Activated naive CD4-positive, alpha-beta T cell treated with anti-CD3 and anti-CD28 coated beads, Interleukin-2, amount 10 ng/mL, durations not matched to agents 7 days and 5 days (primary cell): Measurements from ENCODE around the gene UQCRH.
A peak's percentile ranks its signal among the peaks of the same experiment; 100 is the strongest.
"Not testable (repeated sequence)": the region's sequence is repeated elsewhere in the genome, so short reads cannot be mapped to it uniquely, and the experiment has no call there.

ENCODE experiments used
- CTCF ChIA-PET: fragments of 350-600 bp; sonication (Branson Sonifier 250); formaldehyde crosslinking; loops from one replicate; lab custom pipeline; 2021; ENCODE audit warnings: antibody characterized with exemption; lab: Charles Lee
- DNase-seq: peaks from one replicate; pipeline ENCODE4 v3.0.0-alpha.2; 2020
- H3K27ac Mint-ChIP-seq: one replicate; pipeline ENCODE4 v1.8.0; 2021; ENCODE audit warnings: mild to moderate bottlenecking, moderate library complexity, mixed read lengths
- H3K27me3 Mint-ChIP-seq: one replicate; pipeline ENCODE4 v1.8.0; 2021; ENCODE audit warnings: mild to moderate bottlenecking, mixed read lengths
- H3K36me3 Mint-ChIP-seq: one replicate; pipeline ENCODE4 v1.8.0; 2021; ENCODE audit warnings: mixed read lengths
- H3K4me1 Mint-ChIP-seq: one replicate; pipeline ENCODE4 v1.8.0; 2021; ENCODE audit warnings: mixed read lengths
- H3K4me3 Mint-ChIP-seq: one replicate; pipeline ENCODE4 v1.8.0; 2021; ENCODE audit warnings: mild to moderate bottlenecking, moderate library complexity, mixed read lengths
- H3K9me3 Mint-ChIP-seq: one replicate; pipeline ENCODE4 v1.8.0; 2021; ENCODE audit warnings: mixed read lengths

The UQCRH gene

DNA sequence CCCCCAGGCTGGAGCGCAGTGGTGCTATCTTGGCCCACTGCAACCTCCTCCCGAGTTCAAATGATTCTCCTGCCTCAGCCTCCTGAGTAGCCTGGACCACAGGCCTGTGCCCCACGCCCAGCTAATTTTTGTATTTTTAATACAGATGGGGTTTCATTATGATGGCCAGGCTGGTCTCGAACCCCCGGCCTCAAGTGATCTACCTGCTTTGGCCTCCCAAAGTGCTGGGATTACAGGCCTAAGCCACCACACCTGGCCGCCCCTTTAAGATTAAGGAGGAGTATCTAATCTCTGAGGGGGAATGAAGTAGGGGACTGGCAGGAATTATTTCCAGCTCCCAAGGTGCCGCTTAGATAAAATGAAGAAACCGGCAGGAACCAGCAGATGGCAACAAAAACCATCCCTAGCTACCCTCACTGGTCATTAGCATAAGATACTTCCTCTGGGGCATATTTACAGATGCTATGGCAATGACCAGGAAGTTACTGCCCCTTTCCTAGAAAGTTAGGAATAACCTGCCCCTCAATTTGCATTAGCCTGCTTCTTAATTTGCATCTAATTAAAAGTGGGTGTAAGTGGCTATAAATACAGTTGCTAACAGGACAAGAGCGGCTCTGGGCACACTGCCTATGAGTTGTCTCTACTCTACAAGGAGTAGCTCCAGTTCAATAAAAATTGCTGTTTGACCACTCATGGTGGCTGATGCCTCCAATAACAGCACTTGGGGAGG, 30.0 kb downstream of the UQCRH start:
- Mint-ChIP-seq H3K36me3 (no peaks in the 10 kb centered on the region), H3K9me3 (no peaks in the 10 kb centered on the region), H3K4me1 (no peaks in the 10 kb centered on the region), H3K4me3 (no peak overlapping the region), H3K27ac (no peak overlapping the region), H3K27me3 (no peaks in the 10 kb centered on the region)
- CTCF ChIA-PET, result interaction anchor here (0.7 to 1.9 kb wide), 6 partner anchors 9 to 110 kb away, joined by 3 to 12 read pairs (median 4); no protein-coding TSS in a partner anchor
- no peak for DNase-seq

GRCh38 chr1:46334030-46334384, 30.5 kb downstream of the UQCRH start:
- no peaks in the 10 kb centered on the region for H3K27me3 Mint-ChIP-seq
- no peak overlapping the region for H3K4me3 Mint-ChIP-seq
- DNase-seq, result no peak
- no peak overlapping the region for H3K27ac Mint-ChIP-seq
- CTCF ChIA-PET, result interaction anchor here (0.7 to 1.9 kb wide), 5 partner anchors 14 to 110 kb away, joined by 3 to 12 read pairs (median 4); no protein-coding TSS in a partner anchor
- peaks cover 3% of the 10 kb centered on the region for H3K4me1 Mint-ChIP-seq
- H3K9me3 Mint-ChIP-seq, result no peaks in the 10 kb centered on the region
- peaks cover 2% of the 10 kb centered on the region for H3K36me3 Mint-ChIP-seq

DNA sequence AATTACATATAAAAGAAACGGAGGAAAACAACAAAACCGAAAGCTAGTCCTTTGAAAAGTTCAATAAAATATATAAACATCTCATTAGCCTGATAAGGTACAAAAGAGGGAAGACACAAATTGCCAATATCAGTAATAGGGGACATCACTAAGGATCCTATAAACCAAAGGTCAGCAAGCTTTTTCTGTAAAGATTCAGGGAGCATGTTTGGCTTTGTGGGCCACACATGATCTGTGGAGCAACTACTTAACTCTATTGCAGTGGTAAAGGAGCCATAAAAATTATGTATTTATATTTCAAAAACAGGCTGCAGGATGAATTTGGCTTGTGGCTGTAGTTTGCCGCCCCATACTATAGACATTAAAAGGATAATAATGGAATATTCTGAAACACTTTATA, 31.6 kb downstream of the UQCRH start:
- DNase-seq, result no peak
- H3K27ac Mint-ChIP-seq, result no peak overlapping the region
- no peak overlapping the region for H3K4me3 Mint-ChIP-seq
- no peaks in the 10 kb centered on the region for H3K27me3 Mint-ChIP-seq
- H3K4me1 Mint-ChIP-seq, result peaks cover 8% of the 10 kb centered on the region
- peaks cover 2% of the 10 kb centered on the region for H3K36me3 Mint-ChIP-seq
- H3K9me3 Mint-ChIP-seq, result no peaks in the 10 kb centered on the region
- CTCF ChIA-PET, result no interaction called here

GRCh38 chr1:46337409-46337808, 33.9 kb downstream of the UQCRH start:
- DNase-seq, CTCF ChIA-PET, H3K9me3 Mint-ChIP-seq, H3K36me3 Mint-ChIP-seq, H3K27ac Mint-ChIP-seq, H3K4me3 Mint-ChIP-seq, H3K27me3 Mint-ChIP-seq: not testable (repeated sequence)
- H3K4me1 Mint-ChIP-seq, result peaks cover 29% of the 10 kb centered on the region

GRCh38 chr1:46340404-46341221, 37.1 kb downstream of the UQCRH start, which contains the start of gene NSUN4:
TSS of gene NSUN4 (plus strand) at chr1:46340807. CDS start at chr1:46340827, 20 bp downstream.
- CTCF ChIA-PET, result interaction anchor here (0.7 kb wide), 1 partner anchor 32 kb away, joined by 3 read pairs; no protein-coding TSS in a partner anchor
- Mint-ChIP-seq H3K9me3 (no peaks in the 10 kb centered on the region), H3K4me3 (peak within 1 kb of the TSS; percentile 99), H3K27me3 (no peaks in the 10 kb centered on the region), H3K36me3 (peaks cover 18% of the 10 kb centered on the region), H3K27ac (peak within 1 kb of the TSS; percentile 93), H3K4me1 (peaks cover 44% of the 10 kb centered on the region)
- DNase-seq, result peak; percentile 90

GRCh38 chr1:46341222-46342083, 38.0 kb downstream of the UQCRH start:
- H3K9me3 Mint-ChIP-seq, result no peaks in the 10 kb centered on the region
- H3K27me3 Mint-ChIP-seq, result no peaks in the 10 kb centered on the region
- peaks cover 44% of the 10 kb centered on the region for H3K4me1 Mint-ChIP-seq
- H3K36me3 Mint-ChIP-seq, result peaks cover 20% of the 10 kb centered on the region
- peak overlapping the region; percentile 99 for H3K4me3 Mint-ChIP-seq
- peak overlapping the region; percentile 93 for H3K27ac Mint-ChIP-seq
- CTCF ChIA-PET, result interaction anchor here (0.8 to 2.1 kb wide), 5 partner anchors 8 to 96 kb away, joined by 3 to 6 read pairs (median 3); no protein-coding TSS in a partner anchor
- no peak for DNase-seq

DNA sequence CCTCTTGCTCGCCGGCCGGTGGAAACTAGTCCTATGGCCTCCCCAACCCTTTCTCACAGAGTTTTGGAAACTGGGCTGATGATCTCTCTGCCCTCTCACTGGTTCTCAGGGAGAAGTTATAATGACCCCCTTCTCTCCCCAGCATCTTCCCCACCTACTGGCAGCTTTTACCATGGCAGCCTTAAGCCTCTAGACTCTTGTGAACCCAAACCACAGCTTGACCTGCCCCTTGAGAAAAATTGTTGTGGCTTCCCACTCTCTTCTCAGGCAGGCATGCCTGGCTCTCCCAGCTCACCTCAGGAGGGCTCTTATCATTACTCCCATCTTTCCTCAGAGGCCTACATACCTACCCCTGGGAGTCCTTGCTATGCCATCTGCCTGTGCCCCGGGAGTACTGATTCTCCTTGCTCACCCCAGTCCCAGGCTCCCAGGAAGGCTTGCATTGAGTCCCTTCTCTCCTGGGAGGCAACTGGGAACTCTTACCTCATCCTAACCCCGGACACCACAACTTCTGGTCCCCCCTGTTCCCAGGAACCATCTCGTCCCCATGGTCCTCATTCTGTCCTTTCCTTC, 38.7 kb downstream of the UQCRH start:
- H3K9me3 Mint-ChIP-seq, result no peaks in the 10 kb centered on the region
- H3K27ac Mint-ChIP-seq, result peak overlapping the region; percentile 93
- peak overlapping the region; percentile 99 for H3K4me3 Mint-ChIP-seq
- peaks cover 24% of the 10 kb centered on the region for H3K36me3 Mint-ChIP-seq
- H3K4me1 Mint-ChIP-seq, result peaks cover 45% of the 10 kb centered on the region
- H3K27me3 Mint-ChIP-seq, result no peaks in the 10 kb centered on the region
- DNase-seq, result peak; percentile 35
- CTCF ChIA-PET, result interaction anchor here (0.8 to 2.1 kb wide), 6 partner anchors 9 to 97 kb away, joined by 3 to 6 read pairs (median 3); partner anchors contain the start of genes LRRC41 and UQCRH

DNA sequence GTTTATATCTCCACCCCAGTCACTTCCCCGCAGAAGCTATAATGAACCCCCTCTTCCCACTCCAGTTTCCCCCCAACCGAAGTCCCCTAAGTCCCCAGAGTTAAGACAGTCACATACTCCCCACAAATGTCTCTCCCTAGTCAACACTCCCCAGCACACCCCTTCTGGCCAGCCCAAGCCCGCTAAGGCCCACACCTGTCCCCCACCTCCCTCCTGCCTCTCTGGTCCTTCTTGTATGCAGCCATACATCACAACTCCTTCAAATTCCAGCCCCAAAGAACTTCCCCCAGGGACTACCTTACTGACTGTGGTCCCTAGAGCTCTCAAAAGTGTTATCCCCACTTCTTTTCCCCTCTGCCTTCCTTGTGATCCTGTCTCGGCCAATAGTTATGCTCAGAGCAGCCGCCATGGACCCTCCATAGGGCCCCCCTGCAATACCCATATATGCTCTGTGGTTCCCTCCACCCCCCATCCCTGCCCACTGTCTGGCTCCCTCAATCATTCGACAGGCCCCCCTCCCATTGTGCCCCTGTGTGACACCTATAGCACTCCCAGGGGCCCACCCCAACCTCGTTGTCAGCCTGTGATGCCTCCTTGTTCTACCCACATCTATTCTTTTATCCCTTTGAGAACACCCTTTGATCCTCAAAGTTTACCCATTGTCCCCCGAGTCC, 39.3 kb downstream of the UQCRH start:
- Mint-ChIP-seq H3K27ac (peak overlapping the region; percentile 29), H3K4me1 (peaks cover 49% of the 10 kb centered on the region), H3K4me3 (no peak overlapping the region), H3K27me3 (no peaks in the 10 kb centered on the region), H3K9me3 (no peaks in the 10 kb centered on the region), H3K36me3 (peaks cover 28% of the 10 kb centered on the region)
- no peak for DNase-seq
- CTCF ChIA-PET, result interaction anchor here (0.8 to 2.1 kb wide), 6 partner anchors 8 to 98 kb away, joined by 3 to 6 read pairs (median 3); partner anchors contain the start of genes LRRC41 and UQCRH

- DNase-seq, result no peak
- Mint-ChIP-seq H3K4me1 (peaks cover 53% of the 10 kb centered on the region), H3K27ac (no peak overlapping the region), H3K27me3 (no peaks in the 10 kb centered on the region), H3K4me3 (no peak overlapping the region), H3K9me3 (no peaks in the 10 kb centered on the region), H3K36me3 (peaks cover 31% of the 10 kb centered on the region)
- CTCF ChIA-PET, result interaction anchor here (1.6 to 2.1 kb wide), 3 partner anchors 7 to 98 kb away, joined by 3 to 12 read pairs (median 6); partner anchors contain the start of genes LRRC41 and UQCRH
Measured at GRCh38 chr1:46343351-46343695, 39.8 kb downstream of the UQCRH start.

GRCh38 chr1:46343705-46344104, 40.2 kb downstream of the UQCRH start:
- H3K27ac Mint-ChIP-seq, result peak overlapping the region; percentile 73
- CTCF ChIA-PET, result interaction anchor here (1.6 to 1.9 kb wide), 2 partner anchors 40 to 98 kb away, joined by 3 to 12 read pairs; partner anchors contain the start of genes LRRC41 and UQCRH
- no peak overlapping the region for H3K4me3 Mint-ChIP-seq
- no peaks in the 10 kb centered on the region for H3K9me3 Mint-ChIP-seq
- H3K4me1 Mint-ChIP-seq, result peaks cover 52% of the 10 kb centered on the region
- DNase-seq, result no peak
- H3K36me3 Mint-ChIP-seq, result peaks cover 30% of the 10 kb centered on the region
- H3K27me3 Mint-ChIP-seq, result no peaks in the 10 kb centered on the region

GRCh38 chr1:46344481-46344880, 41.0 kb downstream of the UQCRH start:
- Mint-ChIP-seq H3K4me1 (peaks cover 48% of the 10 kb centered on the region), H3K9me3 (no peaks in the 10 kb centered on the region), H3K4me3 (no peak overlapping the region), H3K36me3 (peaks cover 31% of the 10 kb centered on the region), H3K27ac (no peak overlapping the region), H3K27me3 (no peaks in the 10 kb centered on the region)
- CTCF ChIA-PET, result interaction anchor here (1.9 kb wide), 1 partner anchor 99 kb away, joined by 12 read pairs; no protein-coding TSS in a partner anchor
- DNase-seq, result no peak

- peaks cover 45% of the 10 kb centered on the region for H3K4me1 Mint-ChIP-seq
- no peak overlapping the region for H3K27ac Mint-ChIP-seq
Measured at GRCh38 chr1:46345281-46345680, 41.8 kb downstream of the UQCRH start.

More at GRCh38 chr1:46345281-46345680, 41.8 kb downstream of the UQCRH start:
- Mint-ChIP-seq H3K27me3 (no peaks in the 10 kb centered on the region), H3K36me3 (peaks cover 37% of the 10 kb centered on the region), H3K4me3 (no peak overlapping the region), H3K9me3 (no peaks in the 10 kb centered on the region)
- no peak for DNase-seq
- CTCF ChIA-PET, result interaction anchor here (1.6 to 6.1 kb wide), 2 partner anchors 60 to 100 kb away, joined by 4 to 58 read pairs; partner anchors contain the start of gene RAD54L
